A549 (cell line): Measurements from ENCODE around the gene NECTIN1. TPM values are rescaled to one million over a fixed set of nuclear protein-coding genes. Genes with fewer than 3 reads are reported as not detected.

Experiments used
- ATAC-seq, 2 experiments: fragments of 200-7000 bp in 1 of 2; fragments of >200 bp in 1 of 2; cut with Nextera tagmentation in 1 of 2; cut with Tn5 transposase in 1 of 2; 3 replicates each; pipeline versions ENCODE4 v1.8.0 to v1.9.1; 2018 to 2020; ENCODE audit warnings: mild to moderate bottlenecking in 1 of 2, moderate library complexity in 1 of 2
- CTCF ChIA-PET: fragments of 300-600 bp; sonication (Branson Sonifier 250); formaldehyde crosslinking; extraction: SDS; loops from one replicate; lab custom pipeline; 2021; ENCODE audit warnings: antibody characterized with exemption, inconsistent platforms; lab: Yijun Ruan, JAX
- POLR2A ChIA-PET: fragments of 350-600 bp; formaldehyde crosslinking; extraction: SDS; loops from one replicate; lab custom pipeline; 2021; ENCODE audit warnings: antibody characterized with exemption, inconsistent platforms; lab: Yijun Ruan, JAX
- DNase-seq, 2 experiments: peaks; one replicate each; pipeline versions ENCODE4 v3.0.0 to v3.0.0-alpha.2; 2011 to 2016; ENCODE audit warnings: low read depth in 1 of 2, low spot score in 1 of 2
- FAIRE-seq: peaks from 2 replicates; lab custom pipeline; 2011; peaks lifted over from hg19 to GRCh38; lab: Jason Lieb, UNC
- H3K27ac ChIP-seq, 2 experiments: fragments of >200 bp; sonication (Bioruptor Twin); formaldehyde crosslinking; 3 replicates each; pipeline ENCODE4 v1.5.1; 2016 to 2017
- H3K4me1 ChIP-seq: fragments of >200 bp; sonication (Bioruptor Twin); formaldehyde crosslinking; 3 replicates; pipeline ENCODE4 v1.6.1; 2016
- H3K4me2 ChIP-seq: fragments of >200 bp; sonication (Bioruptor Twin); formaldehyde crosslinking; 3 replicates; pipeline ENCODE4 v1.6.1; 2016
- H3K4me3 ChIP-seq: fragments of >200 bp; sonication (Bioruptor Twin); formaldehyde crosslinking; 3 replicates; pipeline ENCODE4 v1.5.1; 2016
- H3K9me3 ChIP-seq: fragments of >200 bp; sonication (Bioruptor Twin); formaldehyde crosslinking; 3 replicates; pipeline ENCODE4 v1.6.1; 2016
- CHD2 ChIP-seq: fragments of 150-350 bp; IDR thresholded peaks from 2 replicates; pipeline ENCODE4 v1.6.1; 2014; ENCODE audit warnings: low read length; ENCODE audit not compliant: partially characterized antibody
- CTCF ChIP-seq: fragments of >200 bp; sonication (Bioruptor Twin); formaldehyde crosslinking; IDR thresholded peaks from 3 replicates; pipeline ENCODE4 v1.5.1; 2016
- EHF ChIP-seq: fragments of 250-450 bp; sonication (Bioruptor Pico); IDR thresholded peaks from 2 replicates; pipeline ENCODE4 v1.5.0; 2020; ENCODE audit warnings: mild to moderate bottlenecking
- EHMT2 ChIP-seq: fragments of 200-600 bp; sonication (generic); IDR thresholded peaks from 2 replicates; pipeline ENCODE4 v1.6.1; 2016; ENCODE audit warnings: antibody characterized with exemption, low read depth, mild to moderate bottlenecking, moderate library complexity
- ELK1 ChIP-seq: fragments of 150-350 bp; IDR thresholded peaks from 2 replicates; pipeline ENCODE4 v1.6.1; 2014; ENCODE audit warnings: low read depth, mild to moderate bottlenecking, low read length
- FOSB ChIP-seq: fragments of 250-450 bp; sonication (Bioruptor Pico); IDR thresholded peaks from 2 replicates; pipeline ENCODE4 v1.5.0; 2020; ENCODE audit warnings: mild to moderate bottlenecking, moderate library complexity
- FOXS1 ChIP-seq: fragments of 250-450 bp; sonication (Bioruptor Pico); IDR thresholded peaks from 2 replicates; pipeline ENCODE4 v1.5.0; 2020; ENCODE audit warnings: mild to moderate bottlenecking, moderate library complexity
- MAFK ChIP-seq: fragments of 450-650 bp; IDR thresholded peaks from 2 replicates; pipeline ENCODE4 v1.6.1; 2014; ENCODE audit not compliant: partially characterized antibody
- MYC ChIP-seq: IDR thresholded peaks from 2 replicates; pipeline ENCODE4 v1.6.1; 2012; ENCODE audit warnings: mild to moderate bottlenecking, inconsistent platforms, low read length, improper control_type of control experiment, borderline replicate concordance
- PBX3 ChIP-seq: IDR thresholded peaks from 2 replicates; pipeline ENCODE4 v1.6.1; 2012
- PHF8 ChIP-seq: fragments of 200-600 bp; sonication (generic); IDR thresholded peaks from 2 replicates; pipeline ENCODE4 v1.6.1; 2016; ENCODE audit warnings: low read depth, mild to moderate bottlenecking, antibody characterized with exemption, moderate library complexity, borderline replicate concordance
- POLR2A ChIP-seq: IDR thresholded peaks from 2 replicates; pipeline ENCODE4 v1.6.1; 2012; ENCODE audit warnings: mild to moderate bottlenecking, low read length
- REST ChIP-seq: fragments of 200-600 bp; sonication (generic); IDR thresholded peaks from 2 replicates; pipeline ENCODE4 v1.6.1; 2016; ENCODE audit warnings: antibody characterized with exemption, mild to moderate bottlenecking, moderate library complexity
- SMC3 ChIP-seq: fragments of >200 bp; sonication (Bioruptor Twin); formaldehyde crosslinking; IDR thresholded peaks from 3 replicates; pipeline ENCODE4 v1.6.1; 2018; ENCODE audit warnings: inconsistent platforms
- SREBF2 ChIP-seq: fragments of 450-650 bp; IDR thresholded peaks from 2 replicates; pipeline ENCODE4 v1.6.1; 2014; ENCODE audit warnings: mild to moderate bottlenecking, moderate library complexity
- USF2 ChIP-seq: fragments of 450-650 bp; IDR thresholded peaks from 2 replicates; pipeline ENCODE4 v1.6.1; 2014; ENCODE audit warnings: antibody characterized with exemption
- ZNF302 ChIP-seq: fragments of 250-450 bp; sonication (Bioruptor Pico); IDR thresholded peaks from 2 replicates; pipeline ENCODE4 v1.9.0; 2021; ENCODE audit warnings: inconsistent platforms, mild to moderate bottlenecking, moderate library complexity
- ZSCAN20 ChIP-seq: fragments of 250-450 bp; sonication (Bioruptor Pico); IDR thresholded peaks from 2 replicates; pipeline ENCODE4 v1.8.0; 2022; ENCODE audit warnings: mild to moderate bottlenecking, moderate library complexity
- WGBS: methylation state at CpG from one replicate; pipeline ENCODE4 v1.1.6; 2017; ENCODE audit errors: missing lambda C conversion rate; 5-methylcytosine and 5-hydroxymethylcytosine counted together
- polyA plus RNA-seq, 4 experiments: library from polyadenylated mRNA; depleted of rRNA in 3 of 4; stranded (reverse); fragments of >200 nt; fragmentation: RNase III in 1 of 4; extraction: RNeasy Plus Mini Kit Qiagen cat#74134 plus additional on column Dnase treatment in 1 of 4; gene quantifications; 2 replicates in 3 of 4; 3 replicates in 1 of 4; pipeline ENCODE4 v1.2.3, GENCODE V29; 2011 to 2017

Gene NECTIN1
- polyA plus RNA-seq, 2 of the 4 experiments (the other 2 are of a cell fraction) = 2.2 to 5.5 TPM

GRCh38 chr11:119706887-119707286, 22.1 kb downstream of the NECTIN1 start:
- POLR2A ChIA-PET = no interaction called here
- CTCF ChIA-PET = interaction anchor here (0.8 to 1.2 kb wide), 2 partner anchors 8 to 14 kb away, joined by 3 to 4 read pairs; no protein-coding TSS in a partner anchor
- H3K4me1 ChIP-seq = no peaks in the 10 kb centered on the region
- peak in 1 of 2 experiments; percentile 59; a peak in 3 of 6 replicates for ATAC-seq
- no peaks in the 10 kb centered on the region for H3K9me3 ChIP-seq
- no peak overlapping the region for H3K4me3 ChIP-seq
- WGBS = 75% methylated on average over 1 of the region's 2 CpGs
- TF ChIP-seq EHMT2 (no peak), SREBF2 (no peak), POLR2A (no peak), ZNF302 (CRISPR knock-in tag) (no peak), MYC (no peak), EHF (CRISPR knock-in tag) (no peak), CTCF (no peak), MAFK (no peak), USF2 (no peak), CHD2 (no peak), ZSCAN20 (no peak), SMC3 (no peak), FOXS1 (no peak), PHF8 (no peak), ELK1 (no peak), PBX3 (no peak), FOSB (CRISPR knock-in tag) (no peak)
- H3K27ac ChIP-seq = no peak overlapping the region
- peak in 1 of 2 experiments; percentile 11 for DNase-seq
- no peak for FAIRE-seq
- no peak overlapping the region for H3K4me2 ChIP-seq

GRCh38 chr11:119706029-119706428, 23.0 kb downstream of the NECTIN1 start:
- Histone ChIP-seq H3K9me3 (no peaks in the 10 kb centered on the region), H3K4me1 (no peaks in the 10 kb centered on the region), H3K4me2 (no peak overlapping the region), H3K4me3 (no peak overlapping the region), H3K27ac (no peak overlapping the region)
- CTCF ChIA-PET = interaction anchor here (1.2 to 2.0 kb wide), 2 partner anchors 8 to 14 kb away, joined by 4 to 6 read pairs; no protein-coding TSS in a partner anchor
- DNase-seq (no peak), FAIRE-seq (no peak), ATAC-seq (no peak)
- no peak for TF ChIP-seq ZNF302 (CRISPR knock-in tag)
- TF ChIP-seq REST = 0 out of 2 replicates have a peak, but pooled peaks have one; percentile 24
- TF ChIP-seq EHMT2 = no peak
- POLR2A ChIA-PET = no interaction called here
- 88% methylated on average over 6 of the region's 7 CpGs for WGBS
